ENCODE data around the gene GBP4. TPM values are rescaled to one million over a fixed set of nuclear protein-coding genes. Genes with fewer than 3 reads are reported as not detected.

The GBP4 gene, protein sequence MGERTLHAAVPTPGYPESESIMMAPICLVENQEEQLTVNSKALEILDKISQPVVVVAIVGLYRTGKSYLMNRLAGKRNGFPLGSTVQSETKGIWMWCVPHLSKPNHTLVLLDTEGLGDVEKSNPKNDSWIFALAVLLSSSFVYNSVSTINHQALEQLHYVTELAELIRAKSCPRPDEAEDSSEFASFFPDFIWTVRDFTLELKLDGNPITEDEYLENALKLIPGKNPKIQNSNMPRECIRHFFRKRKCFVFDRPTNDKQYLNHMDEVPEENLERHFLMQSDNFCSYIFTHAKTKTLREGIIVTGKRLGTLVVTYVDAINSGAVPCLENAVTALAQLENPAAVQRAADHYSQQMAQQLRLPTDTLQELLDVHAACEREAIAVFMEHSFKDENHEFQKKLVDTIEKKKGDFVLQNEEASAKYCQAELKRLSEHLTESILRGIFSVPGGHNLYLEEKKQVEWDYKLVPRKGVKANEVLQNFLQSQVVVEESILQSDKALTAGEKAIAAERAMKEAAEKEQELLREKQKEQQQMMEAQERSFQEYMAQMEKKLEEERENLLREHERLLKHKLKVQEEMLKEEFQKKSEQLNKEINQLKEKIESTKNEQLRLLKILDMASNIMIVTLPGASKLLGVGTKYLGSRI
- 0.01 to 0.10 TPM (median 0.03 TPM) in 4 of 5 replicates, not detected in the other for total RNA-seq (2022; extraction: Qiagen RNA extraction)

GRCh38 chr1:89198491-89199072, at the start of gene GBP4:
Gene GBP4 (minus strand): TSS chr1:89198942. CDS start chr1:89198834, 108 bp downstream.

DNA sequence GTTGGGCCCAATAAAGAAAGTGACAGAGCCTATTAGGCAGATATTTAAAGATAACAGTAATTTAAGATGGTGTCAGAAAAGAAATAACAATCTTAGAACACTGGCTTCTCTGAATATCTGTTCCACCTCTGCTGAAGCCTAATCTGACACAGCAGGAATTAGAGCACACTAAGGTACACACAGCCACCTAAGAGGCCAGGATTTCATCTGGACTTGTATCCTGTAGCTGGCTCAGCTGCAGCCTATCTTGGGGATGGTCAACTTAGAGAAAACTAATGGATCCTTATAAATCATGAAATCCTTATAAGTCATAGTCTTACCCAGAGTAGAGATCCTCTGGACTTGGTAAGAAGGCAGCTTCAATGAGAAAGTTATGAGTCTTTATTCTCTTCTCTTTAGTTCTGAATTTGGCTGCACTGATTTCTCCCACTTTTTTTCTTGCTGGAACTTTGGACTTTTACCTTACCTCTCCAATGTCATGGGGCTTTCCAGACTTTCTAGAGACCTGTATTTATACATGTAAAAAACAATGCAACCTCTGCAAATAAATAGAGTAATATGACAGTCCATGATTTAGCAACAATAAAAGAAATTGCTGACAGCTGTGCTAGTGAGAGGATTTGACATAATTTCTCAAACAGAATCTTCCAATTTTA, 23.0 kb downstream of the GBP4 start, which contains the start of gene GBP7:
TSS of gene GBP7 (minus strand) at position 403 of the 656 bp plus-strand sequence. CDS start 4,068 bp downstream, outside the sequence.

Other genes starting within 250 kb of the GBP4 start
- 6.6 to 8.7 TPM (median 6.9 TPM) in 5 replicates for gene KYAT3, start 206.3 kb downstream of the GBP4 start, total RNA-seq (2022; extraction: Qiagen RNA extraction)
- gene RBMXL1, start 206.3 kb downstream of the GBP4 start, total RNA-seq (2022; extraction: Qiagen RNA extraction), result 2.0 to 2.5 TPM (median 2.1 TPM) in 5 replicates
- gene GBP3, start 176.1 kb downstream of the GBP4 start, total RNA-seq (2022; extraction: Qiagen RNA extraction), result 1.1 to 1.6 TPM (median 1.5 TPM) in 5 replicates
- 0.09 to 0.18 TPM (median 0.10 TPM) in 5 replicates for gene GBP1, start 133.7 kb downstream of the GBP4 start, total RNA-seq (2022; extraction: Qiagen RNA extraction)
- gene GBP2, start 72.8 kb downstream of the GBP4 start, total RNA-seq (2022; extraction: Qiagen RNA extraction), result 0.52 to 1.0 TPM (median 0.85 TPM) in 5 replicates
- not detected in 5 replicates for gene GBP7, start 22.9 kb downstream of the GBP4 start, total RNA-seq (2022; extraction: Qiagen RNA extraction)
- gene GBP5, start 73.9 kb upstream of the GBP4 start, total RNA-seq (2022; extraction: Qiagen RNA extraction), result 0.03 TPM in 2 of 5 replicates, not detected in the others
- not detected in 5 replicates for gene GBP6, start 165.1 kb upstream of the GBP4 start, total RNA-seq (2022; extraction: Qiagen RNA extraction)